Left kidney (tissue), 8 donors: ENCODE data around the gene TPPP2. TPM values are rescaled to one million over a fixed set of nuclear protein-coding genes. Genes with fewer than 3 reads are reported as not detected.
"Not testable (repeated sequence)": the region's sequence is repeated elsewhere in the genome, so short reads cannot be mapped to it uniquely, and the experiment has no call there.

ENCODE experiments used
- DNase-seq: peaks from one replicate; pipeline ENCODE4 v3.0.0-alpha.2; 2013
- long read RNA-seq, 8 donors: transcript quantifications; one replicate each; lab custom pipeline, GENCODE V29; 2026
- polyA plus RNA-seq: library from polyadenylated mRNA; unstranded; fragments of 120-200 nt; gene quantifications from one replicate; pipeline ENCODE4 v1.2.1, GENCODE V29; 2013; ENCODE audit not compliant: insufficient read length

Gene TPPP2
- polyA plus RNA-seq: 2.7 TPM
- long read RNA-seq, donor 1: 0 reads
- long read RNA-seq, donor 2: 0 reads
- long read RNA-seq, donor 3: 0 reads
- long read RNA-seq, donor 4: 0 reads
- long read RNA-seq, donor 5: 0 reads
- long read RNA-seq, donor 6, partial matches to known transcripts: 0 of 1 reads
- long read RNA-seq, donor 6, other reads (novel, unspliced or antisense): 0 of 1 reads
- long read RNA-seq, donor 7: 0 reads
- long read RNA-seq, donor 8: 0 reads

GRCh38 chr14:21029917-21030316 lies at the start of gene TPPP2:
TPPP2 (plus strand) TSS chr14:21030217; CDS start chr14:21030582, 365 bp downstream.
- no peak for DNase-seq

GRCh38 chr14:20980906-20981305 lies 49.1 kb upstream of the TPPP2 start:
- DNase-seq: no peak

GRCh38 chr14:20982646-20983369 lies 47.2 kb upstream of the TPPP2 start:
- no peak for DNase-seq

GRCh38 chr14:20985650-20986049 lies 44.4 kb upstream of the TPPP2 start:
- not testable (repeated sequence) for DNase-seq

GRCh38 chr14:20986811-20987210 lies 43.2 kb upstream of the TPPP2 start:
- DNase-seq: no peak

- DNase-seq: no peak
Measured at GRCh38 chr14:20988717-20989470, 41.1 kb upstream of the TPPP2 start.

- no peak for DNase-seq
Measured at GRCh38 chr14:20989471-20989786, 40.6 kb upstream of the TPPP2 start.

- DNase-seq: peak; percentile 96
Measured at GRCh38 chr14:20989787-20990600, 40.0 kb upstream of the TPPP2 start, which contains the start of gene METTL17. METTL17 (plus strand) TSS chr14:20989980; CDS start chr14:20990003, 23 bp downstream.

GRCh38 chr14:20996521-20996920 lies 33.5 kb upstream of the TPPP2 start:
- no peak for DNase-seq

GRCh38 chr14:20997115-20997514 lies 32.9 kb upstream of the TPPP2 start:
- no peak for DNase-seq

GRCh38 chr14:20997564-20997963 lies 32.5 kb upstream of the TPPP2 start:
- DNase-seq: no peak

- no peak for DNase-seq
Measured at GRCh38 chr14:20998139-20998538, 31.9 kb upstream of the TPPP2 start.

- DNase-seq: no peak
Measured at GRCh38 chr14:20998674-20999366, 31.2 kb upstream of the TPPP2 start, which contains the start of gene SLC39A2. SLC39A2 (plus strand) TSS chr14:20999293; CDS start chr14:20999447, 154 bp downstream.

GRCh38 chr14:20999591-20999990 lies 30.4 kb upstream of the TPPP2 start:
- no peak for DNase-seq

- DNase-seq: no peak
Measured at GRCh38 chr14:21001218-21001617, 28.8 kb upstream of the TPPP2 start.

- DNase-seq: no peak
Measured at GRCh38 chr14:21003788-21004346, 26.1 kb upstream of the TPPP2 start.

- not testable (repeated sequence) for DNase-seq
Measured at GRCh38 chr14:21009721-21010120, 20.3 kb upstream of the TPPP2 start.

- DNase-seq: no peak
Measured at GRCh38 chr14:21011136-21011535, 18.9 kb upstream of the TPPP2 start.

GRCh38 chr14:21014761-21015190 lies 15.2 kb upstream of the TPPP2 start:
- DNase-seq: peak; percentile 93

GRCh38 chr14:21015312-21015711 lies 14.7 kb upstream of the TPPP2 start:
- DNase-seq: no peak
